Activated T-cell treated with anti-CD3 and anti-CD28 coated beads, Interleukin-2, amount 50 U/mL, for 24 hours (primary cell): ENCODE measurements around the gene TMEM126A.
"Not testable (repeated sequence)": the region's sequence is repeated elsewhere in the genome, so short reads cannot be mapped to it uniquely, and the experiment has no call there.

Experiments
- DNase-seq: peaks from one replicate; pipeline ENCODE4 v3.0.0-alpha.2; 2020
- H3K27ac Mint-ChIP-seq: 2 replicates; pipeline ENCODE4 v1.8.0; 2020; ENCODE audit warnings: mild to moderate bottlenecking, mixed read lengths
- H3K27me3 Mint-ChIP-seq: 2 replicates; pipeline ENCODE4 v1.8.0; 2020; ENCODE audit warnings: mixed read lengths
- H3K36me3 Mint-ChIP-seq: 2 replicates; pipeline ENCODE4 v1.8.0; 2020; ENCODE audit warnings: low read depth, mixed read lengths
- H3K4me1 Mint-ChIP-seq: 2 replicates; pipeline ENCODE4 v1.8.0; 2020; ENCODE audit warnings: low read depth, mixed read lengths
- H3K4me3 Mint-ChIP-seq: 2 replicates; pipeline ENCODE4 v1.8.0; 2020; ENCODE audit warnings: mild to moderate bottlenecking, moderate library complexity, mixed read lengths
- H3K9me3 Mint-ChIP-seq: 2 replicates; pipeline ENCODE4 v1.8.0; 2020; ENCODE audit warnings: mixed read lengths

TMEM126A gene

DNA sequence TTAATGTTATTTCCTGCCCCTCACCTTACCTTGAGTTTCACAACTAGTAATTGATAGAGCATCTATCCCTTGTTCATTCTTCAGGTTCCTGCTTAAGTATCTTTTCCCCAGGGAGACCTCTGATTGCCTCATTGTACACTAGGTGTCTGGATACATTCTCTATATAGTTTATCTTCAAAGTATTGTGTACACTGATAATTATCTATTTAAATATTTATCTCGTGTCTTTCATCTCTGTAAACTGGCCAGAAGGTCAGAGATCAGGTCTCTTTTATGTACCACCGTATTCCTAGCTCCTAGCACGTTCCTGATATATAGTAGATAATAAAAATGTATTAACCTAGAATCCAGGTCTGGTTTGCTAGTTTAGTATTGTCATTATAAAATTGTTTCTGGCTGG is 13.0 kb upstream of the TMEM126A start:
- peaks cover 17% of the 10 kb centered on the region for H3K4me1 Mint-ChIP-seq
- no peak overlapping the region for H3K27ac Mint-ChIP-seq
- peaks cover 82% of the 10 kb centered on the region for H3K36me3 Mint-ChIP-seq
- DNase-seq: no peak
- no peak overlapping the region for H3K4me3 Mint-ChIP-seq
- H3K9me3 Mint-ChIP-seq: no peaks in the 10 kb centered on the region
- H3K27me3 Mint-ChIP-seq: no peaks in the 10 kb centered on the region

DNA sequence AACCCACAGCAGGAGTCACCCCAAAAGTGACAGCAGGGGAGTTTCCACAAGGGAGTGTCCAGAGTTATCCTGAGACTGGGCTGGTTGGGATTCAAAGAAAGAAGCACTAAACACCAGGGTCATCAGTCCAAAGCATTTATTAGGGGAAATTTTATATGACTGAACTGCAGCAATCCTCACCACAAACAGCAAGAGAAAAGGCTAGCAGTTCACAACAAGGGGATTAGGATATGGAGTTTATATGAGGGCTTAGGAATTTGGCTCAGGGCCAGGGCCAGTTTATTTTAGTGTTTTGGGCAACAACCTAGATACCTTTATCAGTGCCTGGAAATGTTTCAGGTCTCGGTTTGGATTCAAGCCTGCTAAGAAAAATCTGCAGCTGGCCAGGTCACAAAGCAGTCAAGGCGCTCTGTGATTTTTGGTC is 4.6 kb upstream of the TMEM126A start:
- Mint-ChIP-seq H3K36me3 (peaks cover 18% of the 10 kb centered on the region), H3K27me3 (peaks cover 18% of the 10 kb centered on the region), H3K4me3 (no peak overlapping the region), H3K9me3 (no peaks in the 10 kb centered on the region), H3K27ac (no peak overlapping the region), H3K4me1 (peaks cover 5% of the 10 kb centered on the region)
- DNase-seq: no peak

- Mint-ChIP-seq H3K36me3 (peaks cover 31% of the 10 kb centered on the region), H3K27me3 (peaks cover 18% of the 10 kb centered on the region), H3K4me1 (peaks cover 28% of the 10 kb centered on the region), H3K4me3 (peak overlapping the region; percentile 89), H3K27ac (peak overlapping the region; percentile 93), H3K9me3 (no peaks in the 10 kb centered on the region)
- no peak for DNase-seq
Observed at GRCh38 chr11:85647078-85647477, 689 bp upstream of the TMEM126A start.

GRCh38 chr11:85651118-85651517 is 3.4 kb downstream of the TMEM126A start:
- Mint-ChIP-seq H3K36me3 (peaks cover 61% of the 10 kb centered on the region), H3K27ac (peak overlapping the region; percentile 72), H3K27me3 (no peaks in the 10 kb centered on the region), H3K9me3 (no peaks in the 10 kb centered on the region), H3K4me1 (peaks cover 47% of the 10 kb centered on the region), H3K4me3 (no peak overlapping the region)
- no peak for DNase-seq

DNA sequence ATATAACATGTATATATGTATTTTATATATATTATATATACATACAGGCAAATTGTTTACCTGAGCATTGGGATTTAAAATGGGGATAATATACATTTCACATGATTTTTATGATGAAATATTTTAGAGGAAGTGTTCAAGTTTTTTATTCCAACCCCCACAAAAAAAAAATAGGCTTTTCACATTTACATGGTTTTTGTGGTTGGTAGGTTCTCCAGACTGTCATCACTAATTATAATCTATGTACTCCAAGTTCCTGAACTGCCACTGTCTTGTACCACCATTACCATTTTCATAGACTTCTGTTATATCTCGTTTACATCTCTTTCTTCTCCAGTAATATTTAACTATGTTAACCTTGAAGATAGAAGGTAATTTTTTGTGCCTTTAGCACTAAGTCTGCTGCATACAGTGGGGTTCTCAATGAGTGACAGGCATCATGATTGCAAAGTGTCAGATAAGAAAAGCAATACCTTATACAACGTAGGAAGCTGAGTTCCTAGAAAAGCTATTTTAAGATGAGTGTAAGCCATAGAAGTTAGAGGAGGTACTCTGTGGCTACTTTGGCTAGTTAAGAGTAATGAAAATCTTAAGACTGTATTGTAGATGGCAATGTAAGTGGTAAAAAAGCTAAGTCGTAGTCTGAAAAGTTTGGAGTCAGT is 5.2 kb downstream of the TMEM126A start:
- Mint-ChIP-seq H3K27me3 (no peaks in the 10 kb centered on the region), H3K36me3 (peaks cover 73% of the 10 kb centered on the region), H3K9me3 (no peaks in the 10 kb centered on the region), H3K27ac (peak overlapping the region; percentile 82), H3K4me3 (no peak overlapping the region), H3K4me1 (peaks cover 57% of the 10 kb centered on the region)
- DNase-seq: no peak

DNA sequence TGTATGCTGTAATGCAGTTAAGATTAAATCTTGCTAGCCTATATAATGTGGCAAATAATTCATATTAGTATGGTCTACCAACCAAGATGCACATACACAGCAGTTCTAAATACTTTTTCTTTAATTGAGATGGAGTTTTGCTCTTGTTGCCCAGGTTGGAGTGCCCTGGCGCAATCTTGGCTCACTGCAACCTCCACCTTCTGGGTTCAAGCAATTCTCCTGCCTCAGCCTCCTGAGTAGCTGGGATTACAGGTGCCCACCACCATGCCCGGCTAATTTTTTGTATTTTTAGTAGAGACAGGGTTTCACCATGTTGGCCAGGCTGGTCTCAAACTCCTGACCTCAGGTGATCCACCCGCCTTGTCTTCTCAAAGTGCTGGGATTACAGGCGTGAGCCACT is 6.6 kb downstream of the TMEM126A start:
- H3K4me1 Mint-ChIP-seq: peaks cover 60% of the 10 kb centered on the region
- not testable (repeated sequence) for H3K27me3 Mint-ChIP-seq, H3K27ac Mint-ChIP-seq, H3K4me3 Mint-ChIP-seq, H3K9me3 Mint-ChIP-seq, DNase-seq
- peaks cover 84% of the 10 kb centered on the region for H3K36me3 Mint-ChIP-seq

DNA sequence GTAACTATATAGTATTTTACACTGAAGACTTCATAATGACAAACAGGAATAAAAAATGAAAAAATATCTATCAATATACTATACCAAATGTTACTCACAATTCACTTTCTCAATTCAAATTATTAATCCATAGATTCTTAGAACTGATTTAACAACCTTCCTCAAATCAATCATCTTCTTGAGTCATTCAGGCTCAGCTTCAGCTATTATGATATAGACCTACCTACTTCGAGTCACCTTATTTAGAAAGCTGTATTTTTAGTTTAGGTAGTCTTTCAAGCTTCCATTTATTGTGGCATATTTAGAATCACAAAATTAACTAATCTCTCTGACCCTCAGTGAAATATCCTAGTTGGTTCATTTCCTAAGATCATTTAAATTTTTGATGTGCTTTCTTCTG is 9.0 kb downstream of the TMEM126A start:
- no peak for DNase-seq
- Mint-ChIP-seq H3K4me1 (peaks cover 70% of the 10 kb centered on the region), H3K9me3 (no peaks in the 10 kb centered on the region), H3K4me3 (no peak overlapping the region), H3K27me3 (no peaks in the 10 kb centered on the region), H3K36me3 (peaks cover 90% of the 10 kb centered on the region), H3K27ac (peak overlapping the region; percentile 62)

- peaks cover 63% of the 10 kb centered on the region for H3K4me1 Mint-ChIP-seq
- DNase-seq: no peak
- peaks cover 91% of the 10 kb centered on the region for H3K36me3 Mint-ChIP-seq
- H3K4me3 Mint-ChIP-seq: no peak overlapping the region
- no peaks in the 10 kb centered on the region for H3K9me3 Mint-ChIP-seq
- H3K27ac Mint-ChIP-seq: peak overlapping the region; percentile 33
- H3K27me3 Mint-ChIP-seq: no peaks in the 10 kb centered on the region
Observed at GRCh38 chr11:85658180-85658579, 10.4 kb downstream of the TMEM126A start.

- Mint-ChIP-seq H3K9me3 (no peaks in the 10 kb centered on the region), H3K27ac (peak overlapping the region; percentile 55), H3K4me3 (peak overlapping the region; percentile 99), H3K4me1 (peaks cover 53% of the 10 kb centered on the region), H3K36me3 (peaks cover 74% of the 10 kb centered on the region), H3K27me3 (no peaks in the 10 kb centered on the region)
- no peak for DNase-seq
Observed at GRCh38 chr11:85661972-85662664, 14.4 kb downstream of the TMEM126A start.

DNA sequence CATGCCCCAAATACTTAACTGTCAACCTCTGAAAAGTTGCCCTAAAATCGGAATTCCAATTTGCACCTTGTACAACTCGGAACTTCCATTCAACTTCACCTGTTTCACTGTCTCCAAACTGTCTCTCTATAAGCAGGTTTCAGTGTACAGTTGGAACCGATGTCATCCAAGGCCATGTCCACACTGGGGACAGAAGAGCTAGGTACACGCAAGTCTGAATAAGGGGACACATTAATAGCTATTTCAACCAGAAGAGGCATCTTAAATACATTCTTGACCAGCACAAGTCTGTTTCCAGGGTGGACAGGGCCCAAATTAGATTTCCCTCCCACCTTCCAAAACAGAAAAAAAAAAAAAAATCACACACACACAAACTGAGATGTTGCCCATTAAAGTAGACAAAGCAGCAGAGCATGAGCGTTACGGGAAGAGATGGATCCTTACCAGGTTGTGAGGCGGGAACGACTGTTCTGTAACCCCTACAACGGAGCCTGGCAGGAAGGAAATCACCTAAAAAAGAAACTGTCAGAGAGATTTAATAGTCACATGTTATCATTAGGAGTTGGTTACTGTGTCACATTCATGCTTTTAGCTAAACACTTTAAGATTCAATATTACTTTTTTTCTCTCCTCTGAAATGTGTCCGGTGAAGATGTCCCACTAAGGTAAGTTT is 15.4 kb downstream of the TMEM126A start:
- peaks cover 45% of the 10 kb centered on the region for H3K4me1 Mint-ChIP-seq
- no peaks in the 10 kb centered on the region for H3K9me3 Mint-ChIP-seq
- peak overlapping the region; percentile 98 for H3K27ac Mint-ChIP-seq
- H3K4me3 Mint-ChIP-seq: peak overlapping the region; percentile 99
- no peak for DNase-seq
- H3K36me3 Mint-ChIP-seq: peaks cover 63% of the 10 kb centered on the region
- H3K27me3 Mint-ChIP-seq: no peaks in the 10 kb centered on the region

DNA sequence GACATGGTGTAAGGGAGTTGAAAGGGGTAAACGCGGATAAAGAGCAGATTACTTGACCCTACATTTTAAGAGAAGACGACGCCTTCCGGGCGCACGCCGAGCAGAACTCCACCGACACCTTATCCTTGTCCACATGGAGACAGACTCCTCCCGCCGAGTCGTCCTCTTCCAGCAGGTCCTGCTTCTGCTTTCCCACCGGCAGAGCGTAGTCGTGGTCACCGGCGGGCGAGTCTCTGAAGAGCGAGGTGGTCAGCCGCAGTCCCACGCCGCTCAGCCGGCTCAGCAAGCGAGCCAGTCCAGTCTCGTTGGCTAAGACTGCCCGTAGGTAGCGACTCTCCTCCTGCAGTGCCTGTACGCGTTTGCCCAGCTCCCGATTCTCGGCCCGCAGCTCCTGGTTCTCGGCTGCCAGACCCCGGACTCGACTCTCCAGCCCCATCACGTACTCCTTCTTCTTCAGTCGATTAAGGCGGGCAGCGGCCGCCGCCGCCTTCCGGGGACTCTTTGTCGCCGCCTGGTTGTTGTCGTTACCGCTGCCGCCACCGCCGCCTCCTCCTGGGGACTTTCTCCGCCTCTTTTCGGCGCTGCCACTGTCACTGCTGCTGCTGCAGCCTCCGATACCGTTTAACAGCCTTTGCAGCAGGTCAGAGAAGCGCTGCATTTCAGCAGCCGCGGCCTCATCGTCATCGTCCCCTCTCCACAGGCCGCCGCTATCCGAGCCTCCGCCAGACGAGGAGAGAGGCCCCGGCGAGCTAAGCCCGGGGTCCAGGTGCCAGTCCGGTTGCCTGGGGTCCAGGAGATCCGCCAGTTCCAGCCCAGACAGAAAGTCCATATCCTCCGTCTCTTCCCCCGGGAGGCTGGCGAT is 16.2 kb downstream of the TMEM126A start:
- Mint-ChIP-seq H3K27me3 (no peaks in the 10 kb centered on the region), H3K9me3 (no peaks in the 10 kb centered on the region), H3K27ac (peak overlapping the region; percentile 98), H3K4me1 (peaks cover 38% of the 10 kb centered on the region), H3K36me3 (peaks cover 56% of the 10 kb centered on the region), H3K4me3 (peak overlapping the region; percentile 99)
- DNase-seq: peak; percentile 89

- Mint-ChIP-seq H3K27me3 (no peaks in the 10 kb centered on the region), H3K27ac (peak within 1 kb of the TSS; percentile 98), H3K4me3 (peak within 1 kb of the TSS; percentile 99), H3K9me3 (no peaks in the 10 kb centered on the region), H3K4me1 (peaks cover 30% of the 10 kb centered on the region), H3K36me3 (peaks cover 47% of the 10 kb centered on the region)
- peak; percentile 96 for DNase-seq
Observed at GRCh38 chr11:85664615-85665481, 17.1 kb downstream of the TMEM126A start, which contains the start of gene CREBZF. Gene CREBZF, minus strand, starts transcription at chr11:85665129. Its CDS starts 254 bp downstream, at chr11:85664875.

GRCh38 chr11:85665733-85666132 is 18.0 kb downstream of the TMEM126A start:
- peak overlapping the region; percentile 99 for H3K4me3 Mint-ChIP-seq
- no peak for DNase-seq
- no peaks in the 10 kb centered on the region for H3K27me3 Mint-ChIP-seq
- H3K9me3 Mint-ChIP-seq: no peaks in the 10 kb centered on the region
- peaks cover 21% of the 10 kb centered on the region for H3K4me1 Mint-ChIP-seq
- H3K36me3 Mint-ChIP-seq: peaks cover 38% of the 10 kb centered on the region
- H3K27ac Mint-ChIP-seq: peak overlapping the region; percentile 98
